ENCODE measurements around the gene CLDN24. TPM values are rescaled to one million over a fixed set of nuclear protein-coding genes. Genes with fewer than 3 reads are reported as not detected.

CLDN24 gene
- total RNA-seq (ENCODE audit: low replicate concordance) = not detected in 2 replicates
- long read RNA-seq = 0 reads

GRCh38 chr4:183322326-183322725, at the start of gene CLDN24:
CLDN24 (minus strand) TSS chr4:183322426; CDS start chr4:183322426, 0 bp downstream.
- no peak for TF ChIP-seq CTCF (conservative IDR thresholded peaks at IDR 0.05)

GRCh38 chr4:183370786-183371185, 48.6 kb upstream of the CLDN24 start:
- Mint-ChIP-seq H3K4me3 (peak overlapping the region; percentile 37), H3K9me3 (peaks cover 5% of the 10 kb centered on the region), H3K4me1 (ENCODE audit: unreplicated experiment) (peaks cover 4% of the 10 kb centered on the region), H3K27me3 (peaks cover 3% of the 10 kb centered on the region), H3K27ac (no peak overlapping the region), H3K36me3 (no peaks in the 10 kb centered on the region)
- no peak for TF ChIP-seq CTCF (conservative IDR thresholded peaks at IDR 0.05)
- no peak for DNase-seq (ENCODE audit: extremely low spot score, unreplicated experiment)

More at GRCh38 chr4:183322326-183322725, at the start of gene CLDN24:
- H3K9me3 Mint-ChIP-seq = peaks cover 6% of the 10 kb centered on the region
- H3K36me3 Mint-ChIP-seq = peaks cover 19% of the 10 kb centered on the region
- peaks cover 13% of the 10 kb centered on the region for H3K4me1 Mint-ChIP-seq (ENCODE audit: unreplicated experiment)
- peaks cover 7% of the 10 kb centered on the region for H3K27me3 Mint-ChIP-seq
- H3K4me3 Mint-ChIP-seq = no peak within 1 kb of the TSS
- no peak for DNase-seq (ENCODE audit: extremely low spot score, unreplicated experiment)
- no peak within 1 kb of the TSS for H3K27ac Mint-ChIP-seq

- Mint-ChIP-seq H3K36me3 (no peaks in the 10 kb centered on the region), H3K4me1 (ENCODE audit: unreplicated experiment) (peaks cover 12% of the 10 kb centered on the region), H3K9me3 (peaks cover 5% of the 10 kb centered on the region), H3K27me3 (no peaks in the 10 kb centered on the region), H3K27ac (no peak overlapping the region), H3K4me3 (no peak overlapping the region)
- no peak for TF ChIP-seq CTCF (conservative IDR thresholded peaks at IDR 0.05)
- DNase-seq (ENCODE audit: extremely low spot score, unreplicated experiment) = no peak
Observed at GRCh38 chr4:183369073-183369472, 46.8 kb upstream of the CLDN24 start.

GRCh38 chr4:183366206-183366835, 44.1 kb upstream of the CLDN24 start:
- H3K36me3 Mint-ChIP-seq = no peaks in the 10 kb centered on the region
- no peak overlapping the region for H3K27ac Mint-ChIP-seq
- DNase-seq (ENCODE audit: extremely low spot score, unreplicated experiment) = no peak
- peaks cover 12% of the 10 kb centered on the region for H3K4me1 Mint-ChIP-seq (ENCODE audit: unreplicated experiment)
- no peaks in the 10 kb centered on the region for H3K27me3 Mint-ChIP-seq
- no peak for TF ChIP-seq CTCF (conservative IDR thresholded peaks at IDR 0.05)
- H3K4me3 Mint-ChIP-seq = no peak overlapping the region
- H3K9me3 Mint-ChIP-seq = no peaks in the 10 kb centered on the region

GRCh38 chr4:183364025-183364424, 41.8 kb upstream of the CLDN24 start:
- no peak overlapping the region for H3K4me3 Mint-ChIP-seq
- peaks cover 12% of the 10 kb centered on the region for H3K4me1 Mint-ChIP-seq (ENCODE audit: unreplicated experiment)
- H3K36me3 Mint-ChIP-seq = no peaks in the 10 kb centered on the region
- H3K27ac Mint-ChIP-seq = no peak overlapping the region
- TF ChIP-seq CTCF (conservative IDR thresholded peaks at IDR 0.05) = no peak
- H3K9me3 Mint-ChIP-seq = no peaks in the 10 kb centered on the region
- no peak for DNase-seq (ENCODE audit: extremely low spot score, unreplicated experiment)
- no peaks in the 10 kb centered on the region for H3K27me3 Mint-ChIP-seq
